Measurements from ENCODE around the gene TMA7B. TPM values are rescaled to one million over a fixed set of nuclear protein-coding genes. Genes with fewer than 3 reads are reported as not detected.

The TMA7B gene
- total and polyA plus RNA-seq, 4 experiments from 2014 or later: 3.3 to 10.2 (median 9.3) TPM; not detected in 1

DNA sequence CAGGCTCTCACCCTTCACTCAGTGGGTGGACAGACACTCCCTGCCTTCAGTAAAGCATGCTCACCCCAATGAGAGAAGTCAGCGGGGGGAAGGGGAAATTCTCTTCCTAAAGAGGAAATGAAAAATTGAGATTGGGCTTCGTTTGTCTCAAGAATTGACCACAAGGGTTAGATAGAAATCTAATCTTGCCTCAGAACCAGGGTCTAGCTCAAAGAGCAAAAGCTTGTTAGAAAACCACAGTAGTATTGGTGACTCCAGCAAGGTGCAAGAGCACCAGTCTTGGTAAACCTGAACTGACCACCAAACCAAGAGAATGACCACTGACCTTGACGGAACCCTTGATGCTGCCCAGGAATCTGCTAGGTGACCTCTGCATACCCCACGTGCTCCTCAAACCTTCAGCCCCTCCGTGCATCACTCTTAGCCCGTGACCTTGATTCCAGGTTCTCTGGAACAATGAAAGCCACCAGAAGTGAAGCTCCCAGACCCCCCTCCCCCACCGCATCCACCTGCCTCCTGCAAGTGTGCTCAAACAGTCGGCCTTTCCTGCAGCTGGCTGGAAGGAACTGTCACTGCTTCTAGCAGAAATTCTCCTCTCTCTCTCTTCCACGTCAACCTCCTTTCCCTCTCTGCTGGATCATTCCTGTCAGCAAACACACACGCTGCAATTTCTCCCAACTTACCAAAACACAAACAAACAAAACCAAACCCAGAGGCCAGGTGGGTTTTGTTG, 3.1 kb upstream of the TMA7B start:
- Mint-ChIP-seq H3K36me3 (peaks cover 61 to 82% of the 10 kb centered on the region in 2 donors), H3K9me3 (no peaks in the 10 kb centered on the region), H3K27ac (peak overlapping the region; percentile 36 to 91 (median 79)), H3K27me3 (no peaks in the 10 kb centered on the region), H3K4me3 (peak overlapping the region in 6 of 8 donors; percentile 8 to 65 (median 32)), H3K4me1 (peaks cover 68 to 93% (median 81%) of the 10 kb centered on the region in 4 donors)
- Histone ChIP-seq H3K36me3 (ENCODE audit: insufficient read depth, low read length) (peaks cover 50% of the 10 kb centered on the region), H3K4me1 (ENCODE audit: insufficient read depth, low read length) (peaks cover 91% of the 10 kb centered on the region), H3K4me3 (ENCODE audit: low read length in 2 of 2) (no peak overlapping the region), H3K27me3 (ENCODE audit: insufficient read depth, low read length) (no peaks in the 10 kb centered on the region), H3K9me3 (ENCODE audit: control insufficient read depth in 1 of 2, low read length in 2 of 2) (no peaks in the 10 kb centered on the region), H3K27ac (ENCODE audit: low read depth, low read length) (peak overlapping the region; percentile 24)
- CTCF ChIA-PET (ENCODE audit: partially characterized antibody): interaction anchor here (0.6 to 1.6 kb wide), 4 partner anchors 11 to 60 kb away, joined by 3 to 4 read pairs (median 4); no protein-coding TSS in a partner anchor
- POLR2A ChIA-PET (ENCODE audit: partially characterized antibody): interaction anchor here (1.0 to 1.8 kb wide), 3 partner anchors 11 to 14 kb away, joined by 3 to 5 read pairs (median 3); no protein-coding TSS in a partner anchor
- intact Hi-C loops (cut with micrococcal nuclease): loop anchor here (5.0 kb wide), 1 partner anchor 390 kb away; the partner anchor contains the start of gene ADSL
- no peak for DNase-seq

GRCh38 chr22:39958009-39958711, 2.0 kb upstream of the TMA7B start:
- Mint-ChIP-seq H3K36me3 (peaks cover 60 to 77% of the 10 kb centered on the region in 2 donors), H3K9me3 (no peaks in the 10 kb centered on the region), H3K27ac (peak overlapping the region; percentile 61 to 92 (median 88)), H3K4me1 (peaks cover 58 to 82% (median 70%) of the 10 kb centered on the region in 4 donors), H3K27me3 (no peaks in the 10 kb centered on the region), H3K4me3 (peak overlapping the region in 5 of 8 donors; percentile 15 to 53 (median 44))
- no peak for DNase-seq
- Histone ChIP-seq H3K9me3 (ENCODE audit: control insufficient read depth in 1 of 2, low read length in 2 of 2) (no peaks in the 10 kb centered on the region), H3K4me3 (ENCODE audit: low read length in 2 of 2) (no peak overlapping the region), H3K36me3 (ENCODE audit: insufficient read depth, low read length) (peaks cover 56% of the 10 kb centered on the region), H3K27me3 (ENCODE audit: insufficient read depth, low read length) (no peaks in the 10 kb centered on the region), H3K4me1 (ENCODE audit: insufficient read depth, low read length) (peaks cover 80% of the 10 kb centered on the region), H3K27ac (ENCODE audit: low read depth, low read length) (no peak overlapping the region)
- intact Hi-C loops (cut with micrococcal nuclease): loop anchor here (2.0 to 5.0 kb wide), 2 partner anchors 13 to 389 kb away; partner anchors contain the start of gene ADSL
- ChIA-PET CTCF (ENCODE audit: partially characterized antibody) (interaction anchor here (0.8 to 1.6 kb wide), 2 partner anchors 33 to 67 kb away, joined by 3 read pairs; no protein-coding TSS in a partner anchor), POLR2A (ENCODE audit: partially characterized antibody) (interaction anchor here (0.8 to 2.1 kb wide), 3 partner anchors 10 to 35 kb away, joined by 3 to 5 read pairs (median 3); no protein-coding TSS in a partner anchor)

GRCh38 chr22:39958949-39959639, 1.1 kb upstream of the TMA7B start:
- ChIA-PET POLR2A (ENCODE audit: partially characterized antibody) (interaction anchor here (1.2 to 2.3 kb wide), 6 partner anchors 8 to 50 kb away, joined by 3 to 6 read pairs (median 4); no protein-coding TSS in a partner anchor), CTCF (ENCODE audit: partially characterized antibody) (no interaction called here)
- Mint-ChIP-seq H3K27me3 (no peaks in the 10 kb centered on the region), H3K4me3 (peak overlapping the region in 4 of 8 donors; percentile 7 to 53 (median 44)), H3K27ac (peak overlapping the region; percentile 61 to 92 (median 90)), H3K4me1 (peaks cover 50 to 73% (median 63%) of the 10 kb centered on the region in 4 donors), H3K36me3 (peaks cover 57 to 76% of the 10 kb centered on the region in 2 donors), H3K9me3 (no peaks in the 10 kb centered on the region)
- no peak for DNase-seq
- H3K4me3 ChIP-seq (ENCODE audit: low read length in 2 of 2): no peak overlapping the region
- H3K27ac ChIP-seq (ENCODE audit: low read depth, low read length): peak overlapping the region; percentile 34
- intact Hi-C loops (cut with micrococcal nuclease): loop anchor here (2.0 to 5.0 kb wide), 2 partner anchors 14 to 388 kb away; partner anchors contain the start of gene ADSL
- H3K27me3 ChIP-seq (ENCODE audit: insufficient read depth, low read length): no peaks in the 10 kb centered on the region
- H3K4me1 ChIP-seq (ENCODE audit: insufficient read depth, low read length): peaks cover 71% of the 10 kb centered on the region
- peaks cover 61% of the 10 kb centered on the region for H3K36me3 ChIP-seq (ENCODE audit: insufficient read depth, low read length)
- H3K9me3 ChIP-seq (ENCODE audit: control insufficient read depth in 1 of 2, low read length in 2 of 2): no peaks in the 10 kb centered on the region

GRCh38 chr22:39960791-39961746, 872 bp downstream of the TMA7B start:
- no peak overlapping the region for H3K4me3 ChIP-seq (ENCODE audit: low read length in 2 of 2)
- intact Hi-C loops (cut with micrococcal nuclease): no loop called here
- peak; percentile 42 to 83 (median 51) for DNase-seq
- POLR2A ChIA-PET (ENCODE audit: partially characterized antibody): interaction anchor here (0.6 to 2.3 kb wide), 4 partner anchors 10 to 432 kb away, joined by 3 to 6 read pairs (median 3); no protein-coding TSS in a partner anchor
- H3K4me1 Mint-ChIP-seq: peaks cover 45 to 56% (median 51%) of the 10 kb centered on the region in 4 donors
- no peaks in the 10 kb centered on the region for H3K27me3 ChIP-seq (ENCODE audit: insufficient read depth, low read length)
- no peaks in the 10 kb centered on the region for H3K9me3 Mint-ChIP-seq
- peak overlapping the region; percentile 61 to 96 (median 90) for H3K27ac Mint-ChIP-seq
- H3K9me3 ChIP-seq (ENCODE audit: control insufficient read depth in 1 of 2, low read length in 2 of 2): no peaks in the 10 kb centered on the region
- CTCF ChIA-PET (ENCODE audit: partially characterized antibody): interaction anchor here (0.9 to 1.3 kb wide), 2 partner anchors 9 to 71 kb away, joined by 3 read pairs; no protein-coding TSS in a partner anchor
- H3K36me3 ChIP-seq (ENCODE audit: insufficient read depth, low read length): peaks cover 69% of the 10 kb centered on the region
- peaks cover 53% of the 10 kb centered on the region for H3K4me1 ChIP-seq (ENCODE audit: insufficient read depth, low read length)
- H3K27ac ChIP-seq (ENCODE audit: low read depth, low read length): peak overlapping the region; percentile 53
- peak overlapping the region in 6 of 8 donors; percentile 4 to 59 (median 33) for H3K4me3 Mint-ChIP-seq
- no peaks in the 10 kb centered on the region for H3K27me3 Mint-ChIP-seq
- peaks cover 66 to 82% of the 10 kb centered on the region in 2 donors for H3K36me3 Mint-ChIP-seq

- Mint-ChIP-seq H3K27ac (peak overlapping the region; percentile 61 to 96 (median 88)), H3K4me1 (peaks cover 43 to 52% (median 48%) of the 10 kb centered on the region in 4 donors), H3K4me3 (peak overlapping the region in 1 of 8 donors; percentile 42), H3K36me3 (peaks cover 72 to 88% of the 10 kb centered on the region in 2 donors), H3K9me3 (no peaks in the 10 kb centered on the region), H3K27me3 (no peaks in the 10 kb centered on the region)
- H3K4me3 ChIP-seq (ENCODE audit: low read length in 2 of 2): no peak overlapping the region
- H3K36me3 ChIP-seq (ENCODE audit: insufficient read depth, low read length): peaks cover 74% of the 10 kb centered on the region
- POLR2A ChIA-PET (ENCODE audit: partially characterized antibody): no interaction called here
- no peak for DNase-seq
- intact Hi-C loops (cut with micrococcal nuclease): no loop called here
- H3K27ac ChIP-seq (ENCODE audit: low read depth, low read length): peak overlapping the region; percentile 53
- H3K4me1 ChIP-seq (ENCODE audit: insufficient read depth, low read length): peaks cover 48% of the 10 kb centered on the region
- H3K27me3 ChIP-seq (ENCODE audit: insufficient read depth, low read length): no peaks in the 10 kb centered on the region
- CTCF ChIA-PET (ENCODE audit: partially characterized antibody): interaction anchor here (0.9 to 1.3 kb wide), 4 partner anchors 10 to 70 kb away, joined by 3 read pairs; no protein-coding TSS in a partner anchor
- H3K9me3 ChIP-seq (ENCODE audit: control insufficient read depth in 1 of 2, low read length in 2 of 2): no peaks in the 10 kb centered on the region
Observed at GRCh38 chr22:39962071-39962470, 1.9 kb downstream of the TMA7B start.

DNA sequence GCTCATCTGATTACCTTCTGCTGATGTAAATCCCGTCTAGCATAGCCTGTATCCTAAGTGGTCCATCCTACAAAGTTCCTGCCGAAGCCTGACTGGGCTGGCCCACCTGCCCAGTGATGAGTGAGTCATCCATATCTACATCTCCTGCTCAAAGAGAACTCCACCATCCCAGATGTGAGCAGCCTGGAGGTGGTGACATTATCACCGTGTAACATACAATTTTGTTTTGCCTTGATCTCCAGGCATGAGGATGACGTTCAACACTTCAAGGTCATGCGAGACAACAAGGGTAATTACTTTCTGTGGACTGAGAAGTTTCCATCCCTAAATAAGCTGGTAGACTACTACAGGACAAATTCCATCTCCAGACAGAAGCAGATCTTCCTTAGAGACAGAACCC, 5.6 kb downstream of the TMA7B start:
- ChIA-PET POLR2A (ENCODE audit: partially characterized antibody) (interaction anchor here (1.5 kb wide), 2 partner anchors 8 to 32 kb away, joined by 3 read pairs; no protein-coding TSS in a partner anchor), CTCF (ENCODE audit: partially characterized antibody) (interaction anchor here (1.1 kb wide), 1 partner anchor 31 kb away, joined by 3 read pairs; no protein-coding TSS in a partner anchor)
- Mint-ChIP-seq H3K27me3 (no peaks in the 10 kb centered on the region), H3K4me3 (no peak overlapping the region), H3K36me3 (peaks cover 70 to 84% of the 10 kb centered on the region in 2 donors), H3K27ac (peak overlapping the region in 5 of 7 donors; percentile 29 to 58 (median 48)), H3K4me1 (peaks cover 11 to 16% (median 14%) of the 10 kb centered on the region in 4 donors), H3K9me3 (no peaks in the 10 kb centered on the region)
- DNase-seq: no peak
- no peak overlapping the region for H3K4me3 ChIP-seq (ENCODE audit: low read length in 2 of 2)
- no peak overlapping the region for H3K27ac ChIP-seq (ENCODE audit: low read depth, low read length)
- peaks cover 88% of the 10 kb centered on the region for H3K36me3 ChIP-seq (ENCODE audit: insufficient read depth, low read length)
- no peaks in the 10 kb centered on the region for H3K27me3 ChIP-seq (ENCODE audit: insufficient read depth, low read length)
- no peaks in the 10 kb centered on the region for H3K9me3 ChIP-seq (ENCODE audit: control insufficient read depth in 1 of 2, low read length in 2 of 2)
- peaks cover 13% of the 10 kb centered on the region for H3K4me1 ChIP-seq (ENCODE audit: insufficient read depth, low read length)
- intact Hi-C loops (cut with micrococcal nuclease): no loop called here

Measured in CD4-positive, alpha-beta memory T cell (primary cell).